Body of pancreas (tissue), 4 donors: Measurements from ENCODE around the gene ODF2.

Experiments used
- CTCF ChIP-seq, 7 experiments: fragments of 450-650 bp in 4 of 7; fragments of 200-600 bp in 3 of 7; sonication (generic) in 3 of 7; IDR thresholded peaks; one replicate each; pipeline ENCODE4 v1.5.1; 2016 to 2019; ENCODE audit warnings: antibody characterized with exemption in 7 of 7
- POLR2A ChIP-seq, 3 donors: fragments of 450-650 bp; IDR thresholded peaks; one replicate each; pipeline ENCODE4 v1.6.1; 2016; ENCODE audit warnings: antibody characterized with exemption in 3 of 3, mild to moderate bottlenecking in 2 of 3

GRCh38 chr9:128434340-128434739 lies 21.5 kb upstream of the ODF2 start:
- TF ChIP-seq CTCF (IDR thresholded peaks at IDR 0.05): no peak
- TF ChIP-seq POLR2A (IDR thresholded peaks at IDR 0.05): no peak
